GM18519 (cell line): ENCODE data around the gene IL1R2.

Experiments
- ATAC-seq: cut with Tn5 transposase; IDR thresholded peaks from one replicate; pipeline ENCODE4 v1.9.1; 2021; ENCODE audit warnings: mild to moderate bottlenecking, moderate library complexity; ENCODE audit not compliant: unreplicated experiment, low FRiP score

The IL1R2 gene

GRCh38 chr2:102018823-102019445 is 27.2 kb downstream of the IL1R2 start:
- no peak for ATAC-seq

GRCh38 chr2:102020596-102021170 is 28.9 kb downstream of the IL1R2 start:
- peak; percentile 76 for ATAC-seq

GRCh38 chr2:102021779-102022178 is 30.0 kb downstream of the IL1R2 start:
- no peak for ATAC-seq

DNA sequence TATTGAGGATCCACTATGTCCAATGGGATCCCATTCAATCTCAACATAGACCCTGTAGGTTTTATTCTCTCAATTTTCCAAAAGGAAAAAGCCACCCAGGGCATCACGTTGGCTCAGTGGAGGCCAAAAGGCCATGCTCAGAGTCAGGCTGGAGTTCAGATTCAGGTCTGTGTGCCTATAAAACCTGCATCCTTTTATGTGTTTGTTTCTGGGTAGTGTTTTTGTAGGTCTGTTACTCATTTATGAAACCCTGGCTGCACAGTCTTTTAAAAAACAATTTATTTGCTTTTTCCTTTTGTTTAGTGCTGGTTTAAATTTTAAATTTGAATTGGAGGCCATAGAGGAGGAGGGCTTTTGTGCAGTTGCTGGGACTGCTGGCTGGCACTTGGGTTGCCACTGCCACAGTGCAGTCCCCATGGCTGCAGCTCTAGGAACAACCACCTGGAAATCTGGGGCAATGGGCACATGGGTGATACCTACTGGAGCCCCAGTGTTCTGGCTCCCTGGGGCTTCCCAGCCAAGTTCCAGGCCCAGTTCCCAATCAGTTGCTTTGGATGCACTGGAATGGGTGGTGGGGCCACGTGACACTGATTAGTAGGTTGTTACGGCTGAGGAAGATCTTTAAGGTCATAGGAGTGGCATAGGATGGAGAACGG is 31.3 kb downstream of the IL1R2 start:
- ATAC-seq, result no peak

DNA sequence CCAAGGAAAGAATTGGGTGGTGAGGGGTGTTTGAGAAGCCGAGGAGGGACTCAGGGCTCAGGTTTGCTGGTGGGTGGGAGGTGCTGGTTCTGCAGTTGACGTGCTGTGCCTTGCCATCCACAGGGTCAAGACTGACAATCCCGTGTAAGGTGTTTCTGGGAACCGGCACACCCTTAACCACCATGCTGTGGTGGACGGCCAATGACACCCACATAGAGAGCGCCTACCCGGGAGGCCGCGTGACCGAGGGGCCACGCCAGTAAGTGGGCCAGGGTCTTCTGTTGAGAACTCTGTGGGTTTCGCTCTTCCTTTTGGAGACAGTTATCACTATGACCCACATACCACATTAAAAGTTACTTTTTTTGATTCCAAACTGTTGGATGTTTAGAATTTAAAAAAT is 32.6 kb downstream of the IL1R2 start:
- ATAC-seq, result no peak

- no peak for ATAC-seq
Measured at GRCh38 chr2:102025016-102025501, 33.3 kb downstream of the IL1R2 start.

DNA sequence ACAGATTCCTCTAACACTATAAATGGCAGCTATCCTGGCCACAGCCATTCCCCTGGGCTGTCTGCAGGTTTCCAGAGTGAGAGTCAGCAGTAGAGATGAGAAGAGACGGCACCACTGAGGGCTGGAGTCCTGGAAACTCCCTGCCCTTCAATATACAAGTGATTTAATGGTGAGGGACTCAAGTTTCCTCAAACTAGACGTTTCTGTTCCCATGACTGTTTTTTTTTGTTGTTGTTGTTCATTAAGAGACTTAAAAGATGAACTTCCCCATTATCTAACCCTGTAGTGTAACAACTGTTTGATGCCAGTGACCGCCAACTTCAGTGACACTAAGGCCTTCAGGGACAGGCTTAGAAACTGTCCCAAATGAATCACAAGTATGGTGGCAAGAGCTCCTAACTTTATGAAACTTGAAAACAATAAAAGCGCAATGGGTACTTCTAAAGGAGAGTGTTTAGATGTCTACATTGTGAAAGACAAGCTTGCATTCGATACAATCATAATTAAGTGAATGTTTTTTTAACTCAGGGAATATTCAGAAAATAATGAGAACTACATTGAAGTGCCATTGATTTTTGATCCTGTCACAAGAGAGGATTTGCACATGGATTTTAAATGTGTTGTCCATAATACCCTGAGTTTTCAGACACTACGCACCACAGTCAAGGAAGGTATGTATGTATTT is 34.0 kb downstream of the IL1R2 start:
- ATAC-seq, result peak; percentile 42

DNA sequence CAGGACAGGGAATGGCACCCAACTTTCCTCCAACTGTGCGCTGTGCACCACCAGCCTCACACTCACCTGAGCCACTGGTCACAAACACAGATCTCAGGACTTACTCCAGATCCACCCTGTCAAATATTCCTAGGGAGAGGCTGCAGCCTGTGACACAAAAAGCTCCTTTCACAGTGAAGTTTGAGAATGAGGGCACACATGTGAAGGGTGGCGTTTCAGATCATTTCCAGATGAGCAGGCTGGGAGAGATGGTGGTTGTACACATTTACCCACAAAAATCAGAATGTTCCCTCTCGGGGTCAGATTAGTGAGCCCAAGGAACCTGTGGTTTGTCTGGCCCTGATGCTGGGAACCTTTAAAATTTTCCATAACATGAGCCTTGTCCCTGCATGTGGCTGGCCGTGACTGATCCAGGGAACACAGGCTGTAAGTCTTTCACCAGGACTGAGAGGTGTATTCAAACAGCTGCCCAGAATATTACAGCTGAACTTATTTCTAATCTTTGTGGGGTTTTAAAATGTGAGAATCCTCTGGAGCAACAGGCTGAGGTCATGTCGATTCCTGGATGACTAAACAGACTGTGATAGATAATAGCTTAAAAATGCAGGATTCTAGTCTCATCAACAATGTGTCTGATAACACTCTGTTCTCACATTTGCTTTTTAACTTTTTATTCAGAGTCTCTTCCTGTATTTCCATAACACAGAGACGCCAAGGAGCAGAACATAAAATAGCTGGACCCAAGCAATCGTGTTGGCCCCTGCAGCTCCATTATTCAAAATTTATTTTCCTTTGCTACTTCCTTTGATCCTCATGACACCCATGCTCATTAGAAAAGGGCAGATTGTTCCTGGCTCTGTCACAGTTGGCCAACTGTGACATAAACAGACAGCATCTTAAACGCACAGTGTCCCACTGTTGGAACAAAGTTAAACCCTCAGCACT is 35.5 kb downstream of the IL1R2 start:
- no peak for ATAC-seq

GRCh38 chr2:102028470-102028869 is 36.7 kb downstream of the IL1R2 start:
- ATAC-seq, result no peak

GRCh38 chr2:102029405-102029804 is 37.6 kb downstream of the IL1R2 start:
- ATAC-seq, result no peak

- ATAC-seq, result no peak
Measured at GRCh38 chr2:102029952-102030351, 38.2 kb downstream of the IL1R2 start.

GRCh38 chr2:102030502-102030854 is 38.7 kb downstream of the IL1R2 start:
- no peak for ATAC-seq

DNA sequence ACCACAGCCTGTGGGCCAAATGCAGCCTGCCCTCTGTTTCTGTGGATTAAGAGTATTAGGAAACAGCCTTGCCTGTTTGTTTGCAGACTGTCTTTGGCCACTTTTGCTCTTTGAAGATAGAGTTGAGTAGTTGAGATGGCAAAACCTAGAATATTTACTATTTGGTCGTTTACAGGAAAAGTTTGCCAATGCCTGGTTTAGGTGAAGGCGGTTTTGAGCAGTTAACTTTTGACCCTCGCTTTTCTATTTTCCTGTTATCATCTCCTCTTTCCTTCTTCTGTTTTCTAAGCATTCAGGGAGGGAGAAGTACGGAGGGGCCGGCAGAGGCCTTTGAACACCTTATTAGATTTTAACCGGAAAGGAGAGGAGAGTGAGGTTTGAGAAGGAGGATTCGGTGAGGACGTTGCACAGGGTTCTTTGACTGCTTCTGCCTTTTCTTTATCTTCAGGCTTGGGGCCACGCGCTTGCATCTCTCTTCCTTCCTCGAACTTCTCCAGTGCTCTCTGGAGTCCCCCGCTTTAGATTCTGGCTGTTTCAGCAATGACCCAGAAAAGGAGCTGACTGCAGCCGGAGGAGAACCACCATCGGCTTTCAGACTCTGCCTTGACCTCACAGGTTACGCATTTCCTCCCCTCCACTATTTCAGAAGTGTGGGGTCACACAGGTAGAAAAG is 39.2 kb downstream of the IL1R2 start:
- ATAC-seq, result no peak

DNA sequence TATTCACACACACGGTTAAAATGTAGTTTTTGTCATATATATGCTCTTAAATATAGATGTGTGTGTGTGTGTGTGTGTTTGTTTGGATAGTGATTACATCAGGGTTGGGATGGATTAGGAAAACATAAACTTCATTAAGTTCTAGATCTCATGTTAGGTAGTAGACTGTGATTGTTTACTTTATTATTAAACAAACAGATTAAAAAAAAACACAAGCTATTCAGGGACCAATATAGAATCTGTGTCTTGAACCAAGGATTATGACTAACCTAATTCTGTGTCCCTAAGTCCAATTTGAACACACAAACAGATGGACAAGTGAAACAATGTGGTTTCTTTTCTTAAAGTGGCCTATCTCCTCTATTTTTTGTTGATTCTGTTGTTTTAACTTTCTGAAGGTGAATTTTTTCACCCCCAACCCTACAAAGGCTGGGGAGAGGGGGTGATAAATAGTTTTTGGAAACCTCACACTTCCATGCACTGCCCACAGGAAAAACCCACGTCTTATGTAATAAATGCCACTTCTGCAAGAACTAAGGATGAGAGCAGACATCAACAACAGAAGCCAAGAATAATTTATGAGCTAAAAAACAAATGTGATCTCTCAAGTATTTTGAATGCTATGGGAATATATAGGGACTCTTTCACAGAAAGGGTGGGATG is 40.7 kb downstream of the IL1R2 start:
- no peak for ATAC-seq

- ATAC-seq, result peak; percentile 65
Measured at GRCh38 chr2:102033031-102033749, 41.4 kb downstream of the IL1R2 start.

DNA sequence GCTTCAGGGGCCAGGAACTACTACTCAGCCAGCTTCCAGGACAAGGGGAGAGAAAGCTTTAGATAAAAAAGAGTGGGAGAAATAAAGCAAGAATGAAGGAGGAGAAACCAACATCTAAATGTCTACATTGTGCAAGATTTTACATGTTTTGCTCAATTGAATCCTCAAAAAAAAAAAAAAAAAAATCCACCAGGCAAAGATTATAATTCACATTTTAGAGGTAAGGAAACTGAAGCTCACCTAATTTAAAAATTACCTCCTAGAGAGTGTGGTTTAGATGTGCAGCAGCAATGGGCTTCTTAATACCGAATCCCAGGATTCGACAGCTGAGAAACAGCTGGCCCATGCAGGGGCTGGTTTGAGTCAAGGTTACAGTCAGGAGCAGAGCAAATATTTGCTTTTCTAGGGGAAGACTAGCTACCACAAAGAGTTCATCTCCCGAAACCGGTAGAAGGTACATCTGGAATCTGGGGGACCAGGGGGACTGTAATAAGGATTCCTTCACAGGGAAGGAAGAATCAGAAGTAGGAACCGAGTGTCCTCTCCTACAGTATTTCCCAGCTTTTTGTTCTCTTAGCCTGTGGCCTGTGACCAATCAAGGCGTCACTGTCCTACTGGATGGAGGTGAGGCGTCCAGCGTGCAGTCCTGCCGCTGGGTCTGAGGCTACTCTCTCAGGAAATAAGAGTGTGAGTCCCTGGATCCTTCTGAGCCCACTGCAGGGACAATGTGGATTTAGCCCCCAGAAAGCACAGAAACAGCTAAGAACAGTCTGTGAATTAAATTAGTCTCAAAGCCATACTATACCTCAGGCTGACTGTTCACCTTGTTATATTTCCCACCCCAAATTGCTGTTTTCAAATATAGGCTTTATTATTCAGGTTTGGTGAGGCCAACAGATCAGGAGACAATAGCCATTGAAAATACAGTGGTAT is 42.3 kb downstream of the IL1R2 start:
- no peak for ATAC-seq

DNA sequence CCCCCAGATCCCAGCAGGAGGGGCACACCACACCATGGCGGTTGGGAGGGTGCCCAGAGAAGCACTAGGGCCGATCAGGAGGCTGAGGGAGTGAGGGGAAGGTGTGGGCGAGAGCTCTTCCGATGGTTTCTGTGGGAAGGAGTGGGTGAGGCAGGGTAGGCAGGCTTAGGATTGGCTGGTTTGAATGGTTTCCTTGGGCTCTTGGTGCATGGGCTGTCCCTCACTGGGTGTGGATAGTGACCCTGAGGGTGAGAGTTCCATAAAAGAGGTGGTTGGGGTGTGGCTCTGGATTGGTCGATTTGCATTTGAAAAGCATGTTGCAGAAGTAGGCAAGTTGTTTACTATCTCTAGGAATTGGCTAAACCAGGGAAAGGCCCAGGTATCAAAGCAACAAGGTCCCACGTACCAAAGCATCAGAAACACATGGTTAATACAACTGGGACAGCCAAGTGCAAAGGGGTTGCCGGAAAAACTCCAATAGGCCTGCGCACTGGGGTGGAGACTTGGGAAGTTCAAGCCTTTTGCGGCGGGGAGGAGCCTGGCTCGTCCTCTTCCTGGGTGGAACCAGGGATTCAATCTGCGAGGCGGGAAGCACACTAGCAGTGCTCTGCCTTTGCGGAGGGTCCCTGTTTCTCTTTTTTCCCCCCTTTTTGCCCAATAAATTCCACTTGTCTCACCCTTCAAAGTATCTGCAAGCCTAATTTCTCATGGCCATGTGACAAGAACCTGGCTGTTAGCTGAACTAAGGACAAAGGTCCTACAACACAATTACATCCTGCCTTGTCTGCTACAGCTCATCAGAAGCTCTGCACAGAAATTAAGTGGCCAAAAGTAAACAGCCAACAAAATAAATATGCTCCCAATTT is 43.2 kb downstream of the IL1R2 start:
- no peak for ATAC-seq
